HEK293 (cell line): ENCODE measurements around the gene KCNMA1.

Source experiments
- CTCF ChIP-seq: fragments of 450-650 bp; formaldehyde crosslinking; IDR thresholded peaks from 2 replicates; pipeline ENCODE4 v1.5.1; 2016; ENCODE audit warnings: missing biosample characterization, missing genetic modification characterization
- MEIS1 ChIP-seq: sonication (generic); formaldehyde crosslinking; IDR thresholded peaks from 2 replicates; pipeline ENCODE4 v1.8.1; 2022; ENCODE audit warnings: missing genetic modification reagents, mild to moderate bottlenecking, borderline replicate concordance
- ZBTB7A ChIP-seq: fragments of 450-650 bp; formaldehyde crosslinking; IDR thresholded peaks from 2 replicates; pipeline ENCODE4 v1.5.1; 2016; ENCODE audit warnings: low read depth, missing biosample characterization, missing genetic modification characterization
- ZNF10 ChIP-seq: fragments of 450-650 bp; formaldehyde crosslinking; IDR thresholded peaks from 2 replicates; pipeline ENCODE4 v1.5.1; 2017; ENCODE audit warnings: missing biosample characterization, missing genetic modification characterization
- ZNF138 ChIP-seq: fragments of 450-650 bp; formaldehyde crosslinking; IDR thresholded peaks from 2 replicates; pipeline ENCODE4 v1.5.1; 2016; ENCODE audit warnings: missing biosample characterization, missing genetic modification characterization, borderline replicate concordance
- ZNF701 ChIP-seq: fragments of 450-650 bp; formaldehyde crosslinking; IDR thresholded peaks from 2 replicates; pipeline ENCODE4 v1.5.1; 2016; ENCODE audit warnings: missing biosample characterization, missing genetic modification characterization
- ZNF785 ChIP-seq: fragments of 450-650 bp; formaldehyde crosslinking; IDR thresholded peaks from 2 replicates; pipeline ENCODE4 v1.5.1; 2016; ENCODE audit warnings: missing biosample characterization, missing genetic modification characterization
- ZNF830 ChIP-seq: fragments of 450-650 bp; IDR thresholded peaks from 2 replicates; pipeline ENCODE4 v1.5.0; 2018; ENCODE audit warnings: missing biosample characterization, missing genetic modification characterization, low read depth, mild to moderate bottlenecking, moderate library complexity

DNA sequence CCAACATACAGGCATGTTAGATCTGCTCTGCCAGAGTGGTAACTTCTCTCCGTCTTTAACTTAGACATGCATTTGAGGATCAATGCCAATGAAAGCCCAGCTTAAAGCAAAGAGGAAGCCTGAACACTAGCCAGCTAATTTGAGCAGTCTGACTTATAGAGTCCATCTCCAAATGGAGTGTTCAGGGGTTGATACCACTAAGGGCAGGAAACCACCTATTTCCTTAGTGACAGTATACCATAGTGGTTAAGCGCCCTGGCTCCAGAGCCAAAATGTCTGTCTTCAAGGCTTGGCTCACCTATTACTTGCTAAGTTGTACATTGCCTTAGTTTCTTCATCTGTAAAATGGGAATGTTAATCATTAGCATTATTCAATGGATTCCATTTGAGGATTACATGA is 678.5 kb downstream of the KCNMA1 start:
- no peak for TF ChIP-seq ZNF785 (tag by site-specific recombination)
- no peak for TF ChIP-seq ZBTB7A (tag by site-specific recombination)
- TF ChIP-seq CTCF (tag by site-specific recombination) = no peak
- TF ChIP-seq MEIS1 (CRISPR knock-in tag) = no peak
- no peak for TF ChIP-seq ZNF701 (tag by site-specific recombination)
- no peak for TF ChIP-seq ZNF10 (tag by site-specific recombination)
- TF ChIP-seq ZNF138 (tag by site-specific recombination) = no peak
- no peak for TF ChIP-seq ZNF830 (tag by site-specific recombination)
